Measurements from ENCODE around the gene TRAM2.
"Not testable (repeated sequence)": the region's sequence is repeated elsewhere in the genome, so short reads cannot be mapped to it uniquely, and the experiment has no call there.

The TRAM2 gene

GRCh38 chr6:52482903-52483670, 93.8 kb downstream of the TRAM2 start:
- no peak for DNase-seq

GRCh38 chr6:52475307-52475706, 101.6 kb downstream of the TRAM2 start:
- no peak for DNase-seq

GRCh38 chr6:52474173-52474572, 102.7 kb downstream of the TRAM2 start:
- DNase-seq = no peak

- not testable (repeated sequence) for DNase-seq
Measured at GRCh38 chr6:52461194-52461593, 115.7 kb downstream of the TRAM2 start.

GRCh38 chr6:52457096-52457495, 119.8 kb downstream of the TRAM2 start:
- no peak for DNase-seq

- peak; percentile 3 for DNase-seq
Measured at GRCh38 chr6:52454556-52454955, 122.3 kb downstream of the TRAM2 start.

All from fibroblast of skin of abdomen (primary cell).